Cardiac muscle cell (in vitro differentiated cells and primary cell): ENCODE results near the gene FFAR4. TPM values are rescaled to one million over a fixed set of nuclear protein-coding genes. Genes with fewer than 3 reads are reported as not detected.

Experiments used
- DNase-seq, 2 donors: peaks; one replicate each; pipeline versions ENCODE4 v3.0.0 to v3.0.0-alpha.2; 2010 to 2017; ENCODE audit warnings: low read depth in 1 of 2, low spot score in 1 of 2
- H3K27ac ChIP-seq: fragments of 200-600 bp; sonication (generic); 2 replicates; pipeline ENCODE4 v1.5.1; 2016
- H3K27me3 ChIP-seq: fragments of 200-600 bp; sonication (generic); 2 replicates; pipeline ENCODE4 v1.6.0; 2016; ENCODE audit warnings: control low read depth
- H3K36me3 ChIP-seq: fragments of 200-600 bp; sonication (generic); 2 replicates; pipeline ENCODE4 v1.5.1; 2016; ENCODE audit warnings: control low read depth
- H3K4me1 ChIP-seq: fragments of 200-600 bp; sonication (generic); 2 replicates; pipeline ENCODE4 v1.8.1; 2017; ENCODE audit warnings: low read depth, mild to moderate bottlenecking, mixed run types
- H3K4me3 ChIP-seq: fragments of 200-600 bp; sonication (generic); 2 replicates; pipeline ENCODE4 v1.5.1; 2016; ENCODE audit warnings: mild to moderate bottlenecking
- H3K9me3 ChIP-seq: fragments of 200-600 bp; sonication (generic); 2 replicates; pipeline ENCODE4 v1.5.1; 2017; ENCODE audit warnings: low read depth, mild to moderate bottlenecking, control low read depth
- polyA plus RNA-seq: library from polyadenylated mRNA; unstranded; fragments of >200 nt; fragmentation: Nextera tagmentation; extraction: Ambion mirVana; gene quantifications from 2 replicates; pipeline ENCODE4 v1.2.1, GENCODE V29; 2016
- total RNA-seq: library from RNA; depleted of rRNA; stranded (reverse); fragments of >200 nt; gene quantifications from 2 replicates; pipeline ENCODE4 v1.2.3, GENCODE V29; 2016
- TF ChIP-seq, protein P1 (sequence below): IDR thresholded peaks from 2 replicates; pipeline ENCODE4 v1.5.1; 2012; ENCODE audit warnings: low read depth, mild to moderate bottlenecking, low read length

FFAR4 gene
- total and polyA plus RNA-seq, 2 experiments from 2014 or later, result not detected

DNA sequence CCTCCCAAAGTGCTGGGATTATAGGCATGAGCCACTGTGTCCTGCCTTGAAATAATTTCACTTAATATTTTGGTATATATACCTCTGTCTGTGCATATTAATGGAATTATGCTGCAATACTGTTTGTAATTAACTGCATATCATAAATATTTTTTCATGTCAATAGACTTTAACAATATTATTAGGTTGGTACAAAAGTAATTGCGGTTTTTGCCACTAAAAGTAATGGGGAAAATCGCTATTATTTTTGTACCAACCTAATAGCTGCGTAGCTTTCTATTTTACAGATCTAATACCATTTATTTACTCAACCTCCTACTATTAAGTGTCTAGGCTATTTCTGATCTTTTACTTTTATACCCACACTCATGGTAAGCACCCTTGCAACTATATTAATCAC, 42.0 kb downstream of the FFAR4 start:
- Histone ChIP-seq H3K4me3 (no peak overlapping the region), H3K27me3 (peaks cover 24% of the 10 kb centered on the region), H3K9me3 (no peaks in the 10 kb centered on the region), H3K4me1 (no peaks in the 10 kb centered on the region), H3K36me3 (no peaks in the 10 kb centered on the region), H3K27ac (no peak overlapping the region)
- TF ChIP-seq, protein P1, sequence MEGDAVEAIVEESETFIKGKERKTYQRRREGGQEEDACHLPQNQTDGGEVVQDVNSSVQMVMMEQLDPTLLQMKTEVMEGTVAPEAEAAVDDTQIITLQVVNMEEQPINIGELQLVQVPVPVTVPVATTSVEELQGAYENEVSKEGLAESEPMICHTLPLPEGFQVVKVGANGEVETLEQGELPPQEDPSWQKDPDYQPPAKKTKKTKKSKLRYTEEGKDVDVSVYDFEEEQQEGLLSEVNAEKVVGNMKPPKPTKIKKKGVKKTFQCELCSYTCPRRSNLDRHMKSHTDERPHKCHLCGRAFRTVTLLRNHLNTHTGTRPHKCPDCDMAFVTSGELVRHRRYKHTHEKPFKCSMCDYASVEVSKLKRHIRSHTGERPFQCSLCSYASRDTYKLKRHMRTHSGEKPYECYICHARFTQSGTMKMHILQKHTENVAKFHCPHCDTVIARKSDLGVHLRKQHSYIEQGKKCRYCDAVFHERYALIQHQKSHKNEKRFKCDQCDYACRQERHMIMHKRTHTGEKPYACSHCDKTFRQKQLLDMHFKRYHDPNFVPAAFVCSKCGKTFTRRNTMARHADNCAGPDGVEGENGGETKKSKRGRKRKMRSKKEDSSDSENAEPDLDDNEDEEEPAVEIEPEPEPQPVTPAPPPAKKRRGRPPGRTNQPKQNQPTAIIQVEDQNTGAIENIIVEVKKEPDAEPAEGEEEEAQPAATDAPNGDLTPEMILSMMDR, result no peak
- DNase-seq, result no peak

DNA sequence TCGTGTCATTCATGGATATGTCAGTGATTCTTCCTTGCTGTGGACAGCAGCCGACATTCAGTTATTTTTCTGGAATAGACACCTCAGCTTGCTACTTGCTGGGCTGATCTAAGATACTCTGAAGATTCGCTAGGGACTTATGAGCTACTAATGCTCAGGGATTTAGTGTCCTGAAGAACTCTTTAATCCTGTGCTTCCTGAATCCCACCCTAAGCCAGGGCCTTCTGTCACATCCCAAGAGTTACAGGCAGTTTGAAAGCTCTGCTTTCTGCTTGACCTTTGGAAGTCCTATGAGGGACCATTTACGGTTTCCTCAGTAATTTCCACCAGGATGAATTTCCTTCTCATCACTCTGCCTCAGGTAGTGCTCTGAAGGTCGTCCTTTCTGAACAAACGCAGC, 45.8 kb downstream of the FFAR4 start, which contains the start of gene PDE6C:
Gene PDE6C (plus strand): TSS at position 227 of the 400 bp plus-strand sequence. CDS start 189 bp downstream, outside the sequence.
- H3K36me3 ChIP-seq, result no peaks in the 10 kb centered on the region

DNA sequence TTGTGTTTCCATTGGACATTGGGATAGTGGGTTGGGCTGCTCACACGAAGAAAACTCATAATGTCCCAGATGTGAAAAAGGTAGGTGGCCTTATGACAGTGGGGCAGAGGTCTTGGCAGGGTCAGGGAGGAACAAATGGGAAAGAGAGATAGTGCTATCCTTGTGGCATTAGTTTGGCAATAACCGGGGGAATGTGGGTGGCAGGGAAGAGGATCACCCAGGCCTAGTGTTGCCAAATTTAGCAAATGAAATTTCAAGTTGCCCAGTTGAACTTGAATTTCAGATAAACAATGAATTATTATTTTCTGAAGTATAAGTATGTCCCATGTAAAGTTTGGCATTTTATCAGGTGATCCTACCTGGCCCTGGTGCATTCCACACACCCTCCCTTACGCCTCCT, 46.7 kb downstream of the FFAR4 start:
- H3K27me3 ChIP-seq, result no peaks in the 10 kb centered on the region
- no peak overlapping the region for H3K27ac ChIP-seq
- TF ChIP-seq, protein P1, result no peak
- DNase-seq, result no peak
- no peaks in the 10 kb centered on the region for H3K4me1 ChIP-seq
- H3K9me3 ChIP-seq, result no peaks in the 10 kb centered on the region
- no peaks in the 10 kb centered on the region for H3K36me3 ChIP-seq
- H3K4me3 ChIP-seq, result no peak overlapping the region

More for the DNA sequence above, 45.8 kb downstream of the FFAR4 start, which contains the start of gene PDE6C:
- TF ChIP-seq, protein P1, result no peak
- Histone ChIP-seq H3K27ac (no peak within 1 kb of the TSS), H3K4me1 (no peaks in the 10 kb centered on the region), H3K9me3 (no peaks in the 10 kb centered on the region), H3K4me3 (no peak within 1 kb of the TSS), H3K27me3 (no peaks in the 10 kb centered on the region)
- no peak for DNase-seq

DNA sequence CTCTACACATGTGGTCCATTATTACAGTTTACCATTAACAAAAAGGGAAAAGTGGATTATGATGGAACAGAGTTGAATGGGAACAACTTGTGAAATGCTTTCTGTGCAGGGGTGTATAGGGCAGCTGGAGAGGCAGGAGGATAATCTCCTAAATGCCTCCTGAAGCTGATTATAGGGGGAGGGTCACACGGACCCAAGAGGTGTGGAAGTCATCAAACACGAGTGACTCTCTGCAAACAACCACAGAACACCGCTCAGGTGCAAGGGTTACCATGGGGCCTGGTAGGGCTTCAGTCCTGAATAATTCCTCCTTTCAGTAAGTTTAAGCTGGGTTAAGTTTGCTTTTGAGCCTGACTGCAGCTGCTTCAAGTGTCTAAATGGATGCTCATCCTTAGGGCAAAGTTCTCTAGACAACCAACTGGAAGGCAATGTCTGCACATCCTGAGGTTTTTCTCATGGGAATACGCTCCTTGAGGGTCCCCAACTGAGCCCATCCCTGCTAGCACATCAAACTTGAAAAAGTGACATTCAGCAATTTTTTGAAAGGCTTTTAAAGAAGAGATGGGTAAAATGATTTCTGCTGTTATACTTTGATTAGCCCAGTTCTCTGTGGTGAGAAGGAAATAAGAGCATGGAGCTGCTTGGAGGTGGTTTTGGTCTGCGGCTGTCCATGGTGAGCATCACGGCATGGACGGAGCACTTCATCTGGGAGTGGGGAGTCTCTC, 47.8 kb downstream of the FFAR4 start:
- H3K9me3 ChIP-seq, result no peaks in the 10 kb centered on the region
- H3K4me3 ChIP-seq, result no peak overlapping the region
- H3K27ac ChIP-seq, result no peak overlapping the region
- H3K27me3 ChIP-seq, result no peaks in the 10 kb centered on the region
- H3K4me1 ChIP-seq, result no peaks in the 10 kb centered on the region
- TF ChIP-seq, protein P1, result no peak
- no peak for DNase-seq
- H3K36me3 ChIP-seq, result no peaks in the 10 kb centered on the region

DNA sequence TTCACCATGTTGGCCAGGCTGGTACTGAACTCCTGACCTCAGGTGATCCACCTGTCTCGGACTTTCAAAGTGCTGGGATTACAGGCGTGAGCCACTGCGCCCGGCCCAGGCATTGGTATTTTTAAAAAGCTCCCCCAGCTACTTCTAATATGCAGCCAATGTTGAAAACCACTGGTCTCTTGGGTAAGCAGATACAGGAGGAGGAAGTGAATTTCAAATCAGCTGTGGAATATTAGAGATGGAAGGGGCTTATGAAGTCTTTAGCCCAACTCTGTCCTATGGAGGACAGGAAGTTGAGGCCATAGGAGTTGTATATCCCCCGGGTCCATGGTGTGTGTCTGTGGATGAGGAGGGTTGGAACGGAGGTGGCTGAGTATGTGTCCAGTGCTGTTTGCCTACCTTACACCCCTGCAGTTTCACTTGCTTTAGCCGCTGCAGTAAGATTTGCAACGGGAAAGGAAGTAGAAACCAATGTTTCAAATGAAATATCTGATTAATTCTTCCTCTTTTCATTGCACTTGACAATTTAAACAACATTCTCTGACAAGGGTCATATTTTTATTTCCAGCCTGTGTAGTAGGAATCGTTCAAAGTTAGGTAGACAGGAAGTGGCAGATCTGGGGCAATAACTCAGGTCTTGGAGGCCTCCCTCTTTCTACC, 49.2 kb downstream of the FFAR4 start:
- DNase-seq, result no peak
- peaks cover 5% of the 10 kb centered on the region for H3K27me3 ChIP-seq
- no peak overlapping the region for H3K27ac ChIP-seq
- no peaks in the 10 kb centered on the region for H3K9me3 ChIP-seq
- TF ChIP-seq, protein P1, result no peak
- no peak overlapping the region for H3K4me3 ChIP-seq
- no peaks in the 10 kb centered on the region for H3K4me1 ChIP-seq
- H3K36me3 ChIP-seq, result no peaks in the 10 kb centered on the region
